Loucy (cell line): Measurements from ENCODE around the gene LYZL6.

Experiments used
- H2AFZ ChIP-seq: fragments of 200-600 bp; sonication (generic); 2 replicates; pipeline ENCODE4 v1.6.0; 2016; ENCODE audit warnings: antibody characterized with exemption, mild to moderate bottlenecking, low read length, moderate library complexity
- H3F3A ChIP-seq: fragments of 200-600 bp; 2 replicates; pipeline ENCODE4 v1.6.0; 2016; ENCODE audit warnings: antibody characterized with exemption, low read depth, mild to moderate bottlenecking
- H3K27me3 ChIP-seq: fragments of 200-600 bp; sonication (generic); 2 replicates; pipeline ENCODE4 v1.6.1; 2014; ENCODE audit warnings: low read length, mild to moderate bottlenecking; ENCODE audit not compliant: insufficient read depth, poor library complexity, severe bottlenecking
- H3K36me3 ChIP-seq: fragments of 200-600 bp; sonication (generic); 2 replicates; pipeline ENCODE4 v1.6.1; 2016; ENCODE audit warnings: low read length; ENCODE audit not compliant: insufficient read depth
- H3K4me1 ChIP-seq: fragments of 200-600 bp; sonication (generic); 2 replicates; pipeline ENCODE4 v1.5.1; 2014; ENCODE audit warnings: low read length, mild to moderate bottlenecking; ENCODE audit not compliant: insufficient read depth, poor library complexity, severe bottlenecking
- H3K4me2 ChIP-seq: fragments of 200-600 bp; sonication (generic); 2 replicates; pipeline ENCODE4 v1.6.0; 2014; ENCODE audit warnings: antibody characterized with exemption, low read length, low read depth, mild to moderate bottlenecking; ENCODE audit not compliant: poor library complexity, severe bottlenecking
- H3K4me3 ChIP-seq: fragments of 200-600 bp; sonication (generic); 2 replicates; pipeline ENCODE4 v1.5.1; 2014; ENCODE audit warnings: low read length, mild to moderate bottlenecking, mixed read lengths; ENCODE audit not compliant: poor library complexity, severe bottlenecking
- H3K79me2 ChIP-seq: fragments of 200-600 bp; sonication (generic); 2 replicates; pipeline ENCODE4 v1.6.1; 2014; ENCODE audit warnings: low read length; ENCODE audit not compliant: insufficient read depth
- H3K9ac ChIP-seq: fragments of 200-600 bp; sonication (generic); 2 replicates; pipeline ENCODE4 v1.6.0; 2014; ENCODE audit warnings: mild to moderate bottlenecking, low read depth, low read length, moderate library complexity; ENCODE audit not compliant: poor library complexity, severe bottlenecking
- H3K9me2 ChIP-seq: fragments of 200-600 bp; sonication (generic); replicated peaks from 2 replicates; pipeline ENCODE4 v1.6.1; 2016; ENCODE audit warnings: low read depth, low read length, mixed read lengths
- H3K9me3 ChIP-seq: fragments of 200-600 bp; sonication (generic); 2 replicates; pipeline ENCODE4 v1.6.1; 2014; ENCODE audit warnings: mild to moderate bottlenecking, antibody characterized with exemption, low read length, low read depth; ENCODE audit not compliant: insufficient read depth
- H4K20me1 ChIP-seq: fragments of 200-600 bp; sonication (generic); 2 replicates; pipeline ENCODE4 v1.6.0; 2014; ENCODE audit warnings: antibody characterized with exemption, low read length, mild to moderate bottlenecking; ENCODE audit not compliant: insufficient read depth, poor library complexity, severe bottlenecking
- EZH2phosphoT487 ChIP-seq: fragments of 200-600 bp; IDR thresholded peaks from 2 replicates; pipeline ENCODE4 v1.6.1; 2018; ENCODE audit warnings: antibody characterized with exemption, mild to moderate bottlenecking, moderate library complexity, borderline replicate concordance
- TF ChIP-seq, protein P1 (sequence below): fragments of 200-600 bp; sonication (generic); conservative IDR thresholded peaks from 2 replicates; pipeline ENCODE4 v1.5.1; 2014; ENCODE audit warnings: mild to moderate bottlenecking, antibody characterized with exemption, low read length

LYZL6 gene

DNA sequence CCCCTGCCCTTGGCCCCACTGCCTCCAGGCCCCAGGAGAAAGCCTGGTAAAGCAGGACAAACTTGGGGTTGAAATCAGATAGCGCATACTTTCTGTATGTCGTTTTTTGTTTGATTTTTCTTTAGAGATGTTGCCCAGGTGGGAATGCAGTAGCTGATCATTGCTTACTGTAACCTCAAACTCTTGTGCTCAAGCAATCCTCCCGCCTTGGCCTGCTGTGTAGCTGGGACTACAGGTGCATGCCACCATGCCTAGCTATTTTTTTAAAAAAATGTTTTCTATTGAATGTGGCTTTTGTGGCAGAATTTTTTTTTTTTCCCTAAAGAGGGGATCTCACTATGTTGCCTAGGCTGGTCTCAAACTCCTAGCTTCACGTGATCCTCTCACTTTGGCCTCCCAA, 52.2 kb downstream of the LYZL6 start:
- Histone ChIP-seq H3K9me3 (no peaks in the 10 kb centered on the region), H3K36me3 (no peaks in the 10 kb centered on the region), H3K4me2 (no peak overlapping the region), H3K9ac (no peak overlapping the region), H2AFZ (no peak overlapping the region), H3K79me2 (no peaks in the 10 kb centered on the region), H3K27me3 (no peaks in the 10 kb centered on the region), H3F3A (no peaks in the 10 kb centered on the region), H4K20me1 (no peaks in the 10 kb centered on the region), H3K4me1 (peaks cover 17% of the 10 kb centered on the region), H3K9me2 (no peaks in the 10 kb centered on the region), H3K4me3 (no peak overlapping the region)
- TF ChIP-seq, protein P1, sequence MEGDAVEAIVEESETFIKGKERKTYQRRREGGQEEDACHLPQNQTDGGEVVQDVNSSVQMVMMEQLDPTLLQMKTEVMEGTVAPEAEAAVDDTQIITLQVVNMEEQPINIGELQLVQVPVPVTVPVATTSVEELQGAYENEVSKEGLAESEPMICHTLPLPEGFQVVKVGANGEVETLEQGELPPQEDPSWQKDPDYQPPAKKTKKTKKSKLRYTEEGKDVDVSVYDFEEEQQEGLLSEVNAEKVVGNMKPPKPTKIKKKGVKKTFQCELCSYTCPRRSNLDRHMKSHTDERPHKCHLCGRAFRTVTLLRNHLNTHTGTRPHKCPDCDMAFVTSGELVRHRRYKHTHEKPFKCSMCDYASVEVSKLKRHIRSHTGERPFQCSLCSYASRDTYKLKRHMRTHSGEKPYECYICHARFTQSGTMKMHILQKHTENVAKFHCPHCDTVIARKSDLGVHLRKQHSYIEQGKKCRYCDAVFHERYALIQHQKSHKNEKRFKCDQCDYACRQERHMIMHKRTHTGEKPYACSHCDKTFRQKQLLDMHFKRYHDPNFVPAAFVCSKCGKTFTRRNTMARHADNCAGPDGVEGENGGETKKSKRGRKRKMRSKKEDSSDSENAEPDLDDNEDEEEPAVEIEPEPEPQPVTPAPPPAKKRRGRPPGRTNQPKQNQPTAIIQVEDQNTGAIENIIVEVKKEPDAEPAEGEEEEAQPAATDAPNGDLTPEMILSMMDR = no peak
- no peak for TF ChIP-seq EZH2phosphoT487

DNA sequence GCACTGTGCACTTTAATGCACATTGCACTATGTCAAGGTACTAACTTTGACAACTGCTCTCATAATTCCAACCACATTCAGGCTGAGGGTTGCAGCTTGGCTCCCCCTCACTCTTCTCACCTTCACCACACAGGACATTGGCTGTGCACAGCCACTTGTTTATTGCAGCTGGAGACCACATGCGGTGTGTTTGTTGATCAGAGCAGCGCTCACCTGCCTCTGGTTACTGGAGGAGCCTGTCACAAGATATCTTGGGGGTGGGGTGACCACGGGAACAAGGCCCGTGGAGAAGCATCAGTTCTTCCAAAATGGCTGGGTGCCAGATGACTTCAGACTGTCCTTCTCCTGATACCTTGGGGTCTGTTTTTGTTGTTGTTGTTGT, 52.7 kb downstream of the LYZL6 start:
- H3K79me2 ChIP-seq = no peaks in the 10 kb centered on the region

DNA sequence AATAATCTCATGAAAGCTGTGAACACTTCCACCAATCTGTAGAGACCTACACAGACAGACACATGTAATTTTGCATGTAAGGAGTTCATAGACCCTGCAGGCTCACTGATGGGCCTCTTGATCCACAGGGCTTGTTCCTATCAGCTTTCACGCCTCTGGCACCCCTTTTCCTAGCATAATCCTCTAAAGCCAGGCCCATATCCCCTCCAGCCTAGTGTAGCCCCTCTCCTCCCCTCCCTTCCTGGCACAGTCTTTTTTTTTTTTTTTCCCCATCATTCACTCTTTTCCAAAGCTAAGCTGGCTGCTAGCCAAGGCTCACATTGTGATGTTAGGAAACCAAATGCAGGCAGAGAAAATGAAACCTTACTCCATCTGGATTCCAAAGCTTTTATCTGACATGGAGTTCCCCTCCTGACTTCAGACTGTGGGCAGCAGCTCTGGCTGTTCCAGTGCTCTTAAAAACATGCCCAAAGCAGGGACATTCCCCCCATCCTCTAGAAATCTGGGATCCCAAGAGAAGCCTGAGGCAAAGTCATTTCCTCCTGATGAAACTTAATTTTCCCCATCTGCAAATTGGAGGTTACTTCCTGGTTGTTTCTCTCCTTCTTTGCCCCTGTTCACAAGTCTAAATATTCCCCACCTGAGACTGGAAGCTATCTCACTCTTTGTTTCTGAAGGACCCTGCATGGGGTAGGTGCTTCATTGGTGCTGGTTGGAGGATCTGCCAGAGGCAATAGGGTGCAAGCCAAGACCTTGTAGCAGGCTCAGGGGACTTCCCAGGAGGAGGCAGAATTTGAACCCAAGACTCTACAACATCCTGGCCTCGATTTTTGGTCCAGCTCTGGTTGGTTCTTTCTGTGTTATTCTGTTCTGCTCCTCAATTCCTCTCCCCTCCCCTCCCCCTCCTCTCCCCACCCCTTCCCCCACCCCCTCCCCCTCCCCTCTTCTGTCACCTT, 53.4 kb downstream of the LYZL6 start:
- Histone ChIP-seq H3K36me3 (no peaks in the 10 kb centered on the region), H2AFZ (peak overlapping the region; percentile 80)
- no peak for TF ChIP-seq EZH2phosphoT487
- TF ChIP-seq, protein P1 = no peak

More for the DNA sequence above, 52.7 kb downstream of the LYZL6 start:
- Histone ChIP-seq H3K27me3 (no peaks in the 10 kb centered on the region), H2AFZ (no peak overlapping the region), H3F3A (no peaks in the 10 kb centered on the region), H3K9ac (no peak overlapping the region), H3K4me1 (peaks cover 16% of the 10 kb centered on the region), H3K9me3 (no peaks in the 10 kb centered on the region), H3K9me2 (no peaks in the 10 kb centered on the region), H3K4me2 (no peak overlapping the region), H3K36me3 (no peaks in the 10 kb centered on the region), H3K4me3 (no peak overlapping the region), H4K20me1 (no peaks in the 10 kb centered on the region)
- TF ChIP-seq, protein P1 = no peak
- no peak for TF ChIP-seq EZH2phosphoT487

More for the DNA sequence above, 53.4 kb downstream of the LYZL6 start:
- no peak overlapping the region for H3K9ac ChIP-seq
- H3K4me3 ChIP-seq = no peak overlapping the region
- H3K27me3 ChIP-seq = no peaks in the 10 kb centered on the region
- no peaks in the 10 kb centered on the region for H3K9me2 ChIP-seq
- H3K4me2 ChIP-seq = peak overlapping the region; percentile 6
- H3K4me1 ChIP-seq = peaks cover 12% of the 10 kb centered on the region
- H3K79me2 ChIP-seq = no peaks in the 10 kb centered on the region
- H4K20me1 ChIP-seq = no peaks in the 10 kb centered on the region
- H3K9me3 ChIP-seq = no peaks in the 10 kb centered on the region
- no peaks in the 10 kb centered on the region for H3F3A ChIP-seq
